CD4-positive, alpha-beta T cell treated with Interleukin-15 for 1 hour (primary cell): Measurements from ENCODE around the gene THADA.
A peak's percentile ranks its signal among the peaks of the same experiment; 100 is the strongest.

ENCODE experiments used
- DNase-seq: peaks from one replicate; pipeline ENCODE4 v3.0.0-alpha.2; 2020

Gene THADA

GRCh38 chr2:43217228-43218154 is 378.3 kb downstream of the THADA start:
- peak; percentile 38 for DNase-seq

- no peak for DNase-seq
These were observed 379.2 kb downstream of the THADA start for GRCh38 chr2:43216629-43217028.

- no peak for DNase-seq
These were observed 380.1 kb downstream of the THADA start for GRCh38 chr2:43215673-43216255.

GRCh38 chr2:43214253-43214652 is 381.6 kb downstream of the THADA start:
- no peak for DNase-seq

GRCh38 chr2:43212931-43213330 is 382.9 kb downstream of the THADA start:
- peak; percentile 61 for DNase-seq

- no peak for DNase-seq
These were observed 383.5 kb downstream of the THADA start for GRCh38 chr2:43212216-43212835.

GRCh38 chr2:43210467-43211303 is 385.2 kb downstream of the THADA start:
- DNase-seq, result peak; percentile 73

GRCh38 chr2:43210125-43210466 is 385.7 kb downstream of the THADA start:
- no peak for DNase-seq

- no peak for DNase-seq
These were observed 386.6 kb downstream of the THADA start for GRCh38 chr2:43209204-43209717.

GRCh38 chr2:43207553-43208300 is 388.1 kb downstream of the THADA start:
- DNase-seq, result no peak

GRCh38 chr2:43206602-43207001 is 389.2 kb downstream of the THADA start:
- DNase-seq, result no peak

- DNase-seq, result no peak
These were observed 392.5 kb downstream of the THADA start for GRCh38 chr2:43203373-43203772.

GRCh38 chr2:43202289-43202688 is 393.5 kb downstream of the THADA start:
- DNase-seq, result no peak

GRCh38 chr2:43201497-43201896 is 394.3 kb downstream of the THADA start:
- DNase-seq, result no peak

- no peak for DNase-seq
These were observed 394.8 kb downstream of the THADA start for GRCh38 chr2:43201016-43201415.

- DNase-seq, result no peak
These were observed 396.0 kb downstream of the THADA start for GRCh38 chr2:43199492-43200488.

GRCh38 chr2:43198263-43198662 is 397.6 kb downstream of the THADA start:
- no peak for DNase-seq

- DNase-seq, result no peak
These were observed 398.3 kb downstream of the THADA start for GRCh38 chr2:43197588-43197896.

- no peak for DNase-seq
These were observed 398.9 kb downstream of the THADA start for GRCh38 chr2:43196768-43197587.
